Measurements from ENCODE around the gene MAML1.

Gene MAML1

GRCh38 chr5:179773686-179774040, 41.0 kb downstream of the MAML1 start:
- no peak overlapping the region for H3K4me3 ChIP-seq (ENCODE audit: control insufficient read depth, low read depth, low read length)
- no peak for DNase-seq (ENCODE audit: low read depth)
- TF ChIP-seq CTCF (IDR thresholded peaks at IDR 0.05; ENCODE audit: control insufficient read depth, insufficient read depth, low read depth, low read length, missing control alignments): no peak

DNA sequence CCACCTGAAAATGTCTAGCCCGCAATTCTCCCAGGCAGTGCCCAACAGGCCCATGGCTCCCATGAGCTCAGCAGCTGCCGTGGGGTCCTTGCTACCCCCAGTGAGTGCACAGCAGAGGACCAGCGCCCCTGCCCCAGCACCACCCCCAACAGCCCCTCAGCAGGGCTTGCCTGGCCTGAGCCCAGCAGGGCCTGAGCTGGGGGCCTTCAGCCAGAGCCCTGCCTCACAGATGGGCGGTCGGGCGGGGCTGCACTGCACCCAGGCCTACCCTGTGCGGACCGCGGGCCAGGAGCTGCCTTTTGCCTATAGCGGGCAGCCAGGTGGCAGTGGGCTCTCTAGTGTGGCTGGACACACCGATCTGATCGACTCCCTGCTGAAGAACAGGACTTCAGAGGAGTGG, 41.8 kb downstream of the MAML1 start:
- no peak for TF ChIP-seq CTCF (IDR thresholded peaks at IDR 0.05; ENCODE audit: control insufficient read depth, insufficient read depth, low read depth, low read length, missing control alignments)
- DNase-seq (ENCODE audit: low read depth): no peak
- no peak overlapping the region for H3K4me3 ChIP-seq (ENCODE audit: control insufficient read depth, low read depth, low read length)

GRCh38 chr5:179776411-179776938, 43.9 kb downstream of the MAML1 start:
- TF ChIP-seq CTCF (IDR thresholded peaks at IDR 0.05; ENCODE audit: control insufficient read depth, insufficient read depth, low read depth, low read length, missing control alignments): no peak
- DNase-seq (ENCODE audit: low read depth): no peak
- no peak overlapping the region for H3K4me3 ChIP-seq (ENCODE audit: control insufficient read depth, low read depth, low read length)

DNA sequence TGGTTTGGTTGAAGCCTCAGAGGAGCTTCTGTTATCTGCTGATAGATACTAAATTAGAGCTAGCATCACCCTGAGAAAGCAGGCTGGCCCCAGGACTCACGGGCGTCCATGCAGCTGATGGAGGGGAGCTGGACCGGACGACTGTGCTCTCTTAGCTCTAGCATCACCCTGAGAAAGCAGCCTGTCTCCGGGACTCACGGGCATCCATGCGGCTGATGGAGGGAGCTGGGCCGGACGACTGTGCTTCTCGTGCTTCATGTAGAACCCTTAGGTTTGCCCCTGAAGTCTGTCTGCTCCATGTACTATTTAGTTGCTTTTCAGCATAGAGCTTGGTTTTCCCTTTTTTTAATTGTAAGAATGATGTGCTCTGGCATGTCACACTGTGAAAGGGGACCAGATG, 44.8 kb downstream of the MAML1 start:
- TF ChIP-seq CTCF (IDR thresholded peaks at IDR 0.05; ENCODE audit: control insufficient read depth, insufficient read depth, low read depth, low read length, missing control alignments): no peak
- no peak for DNase-seq (ENCODE audit: low read depth)
- H3K4me3 ChIP-seq (ENCODE audit: control insufficient read depth, low read depth, low read length): no peak overlapping the region

DNA sequence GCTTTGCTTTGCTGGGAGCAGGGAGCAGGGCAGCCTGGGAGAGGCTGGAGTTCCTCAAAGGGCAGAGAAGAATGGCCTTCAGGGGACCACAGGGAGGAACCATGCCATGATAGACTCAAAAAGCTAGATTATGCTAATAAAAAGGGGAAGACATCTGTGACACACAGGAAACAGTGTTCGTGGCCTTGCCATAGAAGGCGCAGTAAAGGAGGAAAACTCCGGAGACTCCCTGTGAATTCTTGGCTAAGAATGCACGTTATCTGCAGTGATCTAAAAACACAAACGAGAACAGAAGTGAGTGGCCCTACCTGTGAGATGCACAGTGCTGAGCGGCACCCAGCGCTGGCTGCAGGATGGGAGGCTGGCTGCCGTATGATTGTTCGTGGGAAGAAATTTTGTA, 45.3 kb downstream of the MAML1 start:
- DNase-seq (ENCODE audit: low read depth): no peak
- H3K4me3 ChIP-seq (ENCODE audit: control insufficient read depth, low read depth, low read length): no peak overlapping the region
- no peak for TF ChIP-seq CTCF (IDR thresholded peaks at IDR 0.05; ENCODE audit: control insufficient read depth, insufficient read depth, low read depth, low read length, missing control alignments)

DNA sequence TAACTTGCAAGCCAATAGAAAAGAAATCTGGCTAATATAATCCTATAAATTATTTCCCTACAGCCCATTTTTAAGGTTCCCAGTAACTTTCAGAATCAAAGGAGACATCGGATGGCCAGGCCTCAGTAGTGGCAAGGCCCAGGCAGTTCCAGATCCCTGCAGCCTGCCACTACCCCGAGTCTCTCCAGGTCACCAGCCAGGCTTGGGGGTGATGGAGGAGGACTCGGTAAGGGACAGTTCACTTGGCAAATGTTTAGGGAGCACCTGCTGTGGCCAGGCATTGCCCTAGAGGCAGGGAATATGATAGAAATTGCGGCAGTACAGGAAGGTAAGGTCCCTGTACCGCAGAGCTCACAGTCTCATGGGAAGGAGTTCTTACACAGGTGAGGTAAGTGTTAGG, 46.0 kb downstream of the MAML1 start:
- no peak for TF ChIP-seq CTCF (IDR thresholded peaks at IDR 0.05; ENCODE audit: control insufficient read depth, insufficient read depth, low read depth, low read length, missing control alignments)
- DNase-seq (ENCODE audit: low read depth): no peak
- H3K4me3 ChIP-seq (ENCODE audit: control insufficient read depth, low read depth, low read length): no peak overlapping the region

DNA sequence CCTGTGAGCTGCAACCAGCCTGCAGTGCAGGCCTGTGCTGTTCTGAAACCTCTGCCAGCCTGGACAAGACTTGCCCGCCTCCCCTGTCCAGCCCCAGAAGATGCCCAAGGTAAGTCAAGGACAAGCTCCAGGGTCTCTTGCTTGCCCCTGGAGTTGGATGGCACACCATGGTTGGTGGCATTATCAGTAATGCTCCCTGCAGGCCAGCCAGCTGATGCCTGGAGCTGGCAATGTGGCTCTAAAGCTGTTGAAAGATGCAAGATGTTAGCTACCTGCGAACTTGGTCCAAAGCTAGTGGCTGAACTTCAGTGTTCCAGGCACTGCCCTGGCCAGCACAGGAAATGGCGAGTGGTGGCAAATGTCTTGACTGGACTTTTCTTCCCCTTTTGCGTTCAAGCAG, 47.2 kb downstream of the MAML1 start:
- DNase-seq (ENCODE audit: low read depth): no peak
- no peak for TF ChIP-seq CTCF (IDR thresholded peaks at IDR 0.05; ENCODE audit: control insufficient read depth, insufficient read depth, low read depth, low read length, missing control alignments)
- H3K4me3 ChIP-seq (ENCODE audit: control insufficient read depth, low read depth, low read length): no peak overlapping the region
